SU-DHL-6 (cell line): ENCODE results near the gene EXOC6B.

Source experiments
- CTCF ChIP-seq: fragments of 200-600 bp; sonication (generic); IDR thresholded peaks from one replicate; pipeline ENCODE4 v1.5.1; 2017; ENCODE audit warnings: antibody characterized with exemption, mild to moderate bottlenecking, low read length, moderate library complexity; ENCODE audit not compliant: insufficient read depth, poor library complexity, severe bottlenecking
- EZH2phosphoT487 ChIP-seq: fragments of 200-600 bp; sonication (generic), shearing (Covaris generic); conservative IDR thresholded peaks from 2 replicates; pipeline ENCODE4 v1.6.1; 2018; ENCODE audit warnings: mild to moderate bottlenecking, antibody characterized with exemption, low read length, moderate library complexity, mixed read lengths

GRCh38 chr2:72738096-72738495 lies 87.7 kb downstream of the EXOC6B start:
- no peak for TF ChIP-seq CTCF
- no peak for TF ChIP-seq EZH2phosphoT487
